HepG2 (cell line): Measurements from ENCODE around the gene EBPL. TPM values are rescaled to one million over a fixed set of nuclear protein-coding genes. Genes with fewer than 3 reads are reported as not detected.
A peak's percentile ranks its signal among the peaks of the same experiment; 100 is the strongest.

ENCODE experiments used
- ATRX ChIP-seq: sonication (generic); formaldehyde crosslinking; IDR thresholded peaks from 2 replicates; pipeline ENCODE4 v1.4.0; 2020; ENCODE audit warnings: missing genetic modification reagents, borderline replicate concordance
- BCL6 ChIP-seq: IDR thresholded peaks from 2 replicates; pipeline ENCODE4 v1.6.1; 2016; ENCODE audit warnings: missing genetic modification reagents, missing compliant biosample characterization
- CENPT ChIP-seq: sonication (generic); formaldehyde crosslinking; IDR thresholded peaks from 2 replicates; pipeline ENCODE4 v1.8.0; 2022; ENCODE audit warnings: low read depth, mild to moderate bottlenecking, moderate library complexity, missing genetic modification reagents
- ELF4 ChIP-seq: sonication (generic); formaldehyde crosslinking; IDR thresholded peaks from 2 replicates; pipeline ENCODE4 v1.5.0; 2020; ENCODE audit warnings: missing genetic modification reagents, mild to moderate bottlenecking, moderate library complexity, borderline replicate concordance
- FUBP1 ChIP-seq: sonication (generic); formaldehyde crosslinking; IDR thresholded peaks from 2 replicates; pipeline ENCODE4 v1.5.1; 2020; ENCODE audit warnings: missing genetic modification reagents, mild to moderate bottlenecking, borderline replicate concordance
- GATAD2A ChIP-seq: IDR thresholded peaks from 2 replicates; pipeline ENCODE4 v1.6.1; 2016
- HOMEZ ChIP-seq: IDR thresholded peaks from 2 replicates; pipeline ENCODE4 v1.6.1; 2016; ENCODE audit warnings: low read depth
- HOXA3 ChIP-seq: sonication (generic); formaldehyde crosslinking; IDR thresholded peaks from 2 replicates; pipeline ENCODE4 v1.5.0; 2020; ENCODE audit warnings: missing genetic modification reagents
- IKZF1 ChIP-seq: fragments of 450-650 bp; IDR thresholded peaks from 2 replicates; pipeline ENCODE4 v1.7.1; 2016
- JUND ChIP-seq: sonication (generic); formaldehyde crosslinking; IDR thresholded peaks from 2 replicates; pipeline ENCODE4 v1.8.0; 2022; ENCODE audit warnings: mild to moderate bottlenecking, missing genetic modification reagents
- KDM5A ChIP-seq: fragments of 200-600 bp; sonication (generic); IDR thresholded peaks from 2 replicates; pipeline ENCODE4 v1.7.0; 2018; ENCODE audit warnings: antibody characterized with exemption, mild to moderate bottlenecking, low read length, borderline replicate concordance
- KDM6A ChIP-seq: IDR thresholded peaks from 2 replicates; pipeline ENCODE4 v1.6.1; 2016; ENCODE audit warnings: low read depth
- KLF16 ChIP-seq, 2 experiments: sonication (generic) in 1 of 2; formaldehyde crosslinking in 1 of 2; IDR thresholded peaks; 2 replicates each; pipeline versions ENCODE4 v1.6.1 to v1.8.0; 2016 to 2023; ENCODE audit warnings: missing genetic modification reagents in 2 of 2, missing compliant biosample characterization in 1 of 2
- NFE2 ChIP-seq: sonication (generic); formaldehyde crosslinking; IDR thresholded peaks from 2 replicates; pipeline ENCODE4 v1.4.0; 2020; ENCODE audit warnings: missing genetic modification reagents
- PHF8 ChIP-seq: sonication (generic); formaldehyde crosslinking; IDR thresholded peaks from 2 replicates; pipeline ENCODE4 v1.5.0; 2020; ENCODE audit warnings: missing genetic modification reagents
- SALL2 ChIP-seq: sonication (generic); formaldehyde crosslinking; IDR thresholded peaks from 2 replicates; pipeline ENCODE4 v1.8.1; 2023; ENCODE audit warnings: mild to moderate bottlenecking, missing genetic modification reagents, inconsistent platforms
- SMYD3 ChIP-seq: sonication (generic); formaldehyde crosslinking; IDR thresholded peaks from 2 replicates; pipeline ENCODE4 v1.8.1; 2023; ENCODE audit warnings: mild to moderate bottlenecking, missing genetic modification reagents
- SSRP1 ChIP-seq: IDR thresholded peaks from 2 replicates; pipeline ENCODE4 v1.6.1; 2016; ENCODE audit warnings: control low read depth
- ZMYM2 ChIP-seq: sonication (generic); formaldehyde crosslinking; IDR thresholded peaks from 2 replicates; pipeline ENCODE4 v1.8.0; 2022; ENCODE audit warnings: mild to moderate bottlenecking, missing genetic modification reagents
- ZNF225 ChIP-seq: sonication (generic); formaldehyde crosslinking; IDR thresholded peaks from 2 replicates; pipeline ENCODE4 v1.4.0; 2020; ENCODE audit warnings: mild to moderate bottlenecking, missing genetic modification reagents
- ZNF235 ChIP-seq: sonication (generic); formaldehyde crosslinking; IDR thresholded peaks from 2 replicates; pipeline ENCODE4 v1.8.1; 2023; ENCODE audit warnings: mild to moderate bottlenecking, missing genetic modification reagents, borderline replicate concordance
- ZNF615 ChIP-seq: sonication (generic); formaldehyde crosslinking; IDR thresholded peaks from 2 replicates; pipeline ENCODE4 v1.5.0; 2020; ENCODE audit warnings: mild to moderate bottlenecking, missing genetic modification reagents, borderline replicate concordance
- ZNF704 ChIP-seq: sonication (generic); formaldehyde crosslinking; IDR thresholded peaks from 2 replicates; pipeline ENCODE4 v1.8.1; 2023; ENCODE audit warnings: mild to moderate bottlenecking, inconsistent platforms, moderate library complexity, missing genetic modification reagents, borderline replicate concordance
- ZNF775 ChIP-seq: sonication (generic); formaldehyde crosslinking; IDR thresholded peaks from 2 replicates; pipeline ENCODE4 v1.4.0; 2020; ENCODE audit warnings: missing genetic modification reagents, mild to moderate bottlenecking, moderate library complexity, borderline replicate concordance
- ZNF776 ChIP-seq: sonication (generic); formaldehyde crosslinking; IDR thresholded peaks from 2 replicates; pipeline ENCODE4 v1.4.0; 2020; ENCODE audit warnings: mild to moderate bottlenecking, missing genetic modification reagents
- ZNF790 ChIP-seq: sonication (generic); formaldehyde crosslinking; IDR thresholded peaks from 2 replicates; pipeline ENCODE4 v1.8.0; 2022; ENCODE audit warnings: missing genetic modification reagents, mild to moderate bottlenecking, borderline replicate concordance
- ZNF883 ChIP-seq: sonication (generic); formaldehyde crosslinking; IDR thresholded peaks from 2 replicates; pipeline ENCODE4 v1.5.1; 2020; ENCODE audit warnings: mild to moderate bottlenecking, missing genetic modification reagents; ENCODE audit errors: not compliant biosample characterization
- polyA plus RNA-seq, 8 experiments: library from polyadenylated mRNA; depleted of rRNA in 3 of 8; stranded (reverse) in 7 of 8; unstranded in 1 of 8; fragments of >200 nt; fragmentation: Illumina TruSeq in 4 of 8; extraction: Trizol in 4 of 8; gene quantifications; 2 replicates each; pipeline versions ENCODE4 v1.2.1 to v1.2.3, GENCODE V29; 2011 to 2016; ENCODE audit warnings: low read depth in 4 of 8, missing spikeins in 1 of 8, mixed read lengths in 1 of 8; ENCODE audit not compliant: insufficient read depth in 1 of 8
- total RNA-seq, 5 experiments: library from RNA; depleted of rRNA; stranded (reverse); fragments of >200 nt; fragmentation: Illumina TruSeq; extraction: Trizol; gene quantifications; 2 replicates each; pipeline ENCODE4 v1.2.3, GENCODE V29; 2016; ENCODE audit warnings: low read depth in 1 of 5

EBPL gene
- total and polyA plus RNA-seq, 2 of the 13 experiments (the other 11 are each of a cell fraction or from before 2014, with no cell fraction given): 96.5 to 152 TPM

- TF ChIP-seq HOMEZ (CRISPR knock-in tag) (peak; percentile 88), JUND (0 out of 2 replicates have a peak, but pooled peaks have one; percentile 51), IKZF1 (no peak), BCL6 (CRISPR knock-in tag) (peak; percentile 55; the same call in 1 of the 2 replicates), NFE2 (no peak), ZNF776 (CRISPR knock-in tag) (peak; percentile 39; the same call in 1 of the 2 replicates), ZNF775 (CRISPR knock-in tag) (no peak), HOXA3 (CRISPR knock-in tag) (peak; percentile 89), ELF4 (CRISPR knock-in tag) (no peak), PHF8 (peak; percentile 82), ZMYM2 (CRISPR knock-in tag) (peak; percentile 64; the same call in 1 of the 2 replicates), SMYD3 (CRISPR knock-in tag) (no peak), KDM5A (no peak; the same call in 1 of the 2 replicates), ZNF883 (peak; percentile 96), GATAD2A (CRISPR knock-in tag) (peak; percentile 35; the same call in 1 of the 2 replicates), ZNF615 (CRISPR knock-in tag) (no peak), SALL2 (peak; percentile 93), ZNF790 (CRISPR knock-in tag) (peak; percentile 85; the same call in 1 of the 2 replicates), CENPT (CRISPR knock-in tag) (peak; percentile 87), ATRX (CRISPR knock-in tag) (no peak), KDM6A (CRISPR knock-in tag) (no peak), KLF16 (CRISPR knock-in tag; IDR thresholded peaks at IDR 0.05) (0 out of 4 replicates have a peak, but pooled peaks of 1 of the 2 experiments have one; percentile 59), ZNF235 (no peak), FUBP1 (no peak), SSRP1 (CRISPR knock-in tag) (0 out of 2 replicates have a peak, but pooled peaks have one; percentile 50), ZNF225 (0 out of 2 replicates have a peak, but pooled peaks have one; percentile 26), ZNF704 (no peak; the same call in 1 of the 2 replicates)
Observed at GRCh38 chr13:49690995-49691784, at the start of gene EBPL (continued).
